NCI-H1048 (cell line): ENCODE data around the gene BTBD9.

Source experiments
- DNase-seq: peaks from one replicate; lab custom pipeline; 2025; lab: John Stamatoyannopoulos, UW

BTBD9 gene

GRCh38 chr6:38481211-38481836 is 158.4 kb downstream of the BTBD9 start:
- no peak for DNase-seq

GRCh38 chr6:38480036-38480435 is 159.7 kb downstream of the BTBD9 start:
- no peak for DNase-seq

GRCh38 chr6:38479331-38479730 is 160.4 kb downstream of the BTBD9 start:
- no peak for DNase-seq

GRCh38 chr6:38477680-38478260 is 162.0 kb downstream of the BTBD9 start:
- DNase-seq, result no peak

- no peak for DNase-seq
These were observed 162.8 kb downstream of the BTBD9 start for GRCh38 chr6:38476888-38477287.

- no peak for DNase-seq
These were observed 163.6 kb downstream of the BTBD9 start for GRCh38 chr6:38476141-38476540.

GRCh38 chr6:38470548-38470947 is 169.2 kb downstream of the BTBD9 start:
- DNase-seq, result no peak

- DNase-seq, result no peak
These were observed 172.2 kb downstream of the BTBD9 start for GRCh38 chr6:38467566-38467965.

- DNase-seq, result no peak
These were observed 179.5 kb downstream of the BTBD9 start for GRCh38 chr6:38460186-38460585.

GRCh38 chr6:38459291-38459690 is 180.4 kb downstream of the BTBD9 start:
- no peak for DNase-seq

GRCh38 chr6:38453861-38454260 is 185.9 kb downstream of the BTBD9 start:
- no peak for DNase-seq

- no peak for DNase-seq
These were observed 186.7 kb downstream of the BTBD9 start for GRCh38 chr6:38452816-38453660.

GRCh38 chr6:38450717-38451116 is 189.0 kb downstream of the BTBD9 start:
- no peak for DNase-seq

GRCh38 chr6:38445925-38446324 is 193.8 kb downstream of the BTBD9 start:
- DNase-seq, result no peak

- DNase-seq, result no peak
These were observed 194.4 kb downstream of the BTBD9 start for GRCh38 chr6:38445336-38445735.

GRCh38 chr6:38443352-38444144 is 196.2 kb downstream of the BTBD9 start:
- no peak for DNase-seq

GRCh38 chr6:38438097-38438496 is 201.6 kb downstream of the BTBD9 start:
- DNase-seq, result no peak

- no peak for DNase-seq
These were observed 202.8 kb downstream of the BTBD9 start for GRCh38 chr6:38436726-38437465.

- DNase-seq, result no peak
These were observed 204.4 kb downstream of the BTBD9 start for GRCh38 chr6:38435330-38435729.

GRCh38 chr6:38434051-38434450 is 205.7 kb downstream of the BTBD9 start:
- DNase-seq, result no peak

GRCh38 chr6:38432479-38432878 is 207.2 kb downstream of the BTBD9 start:
- no peak for DNase-seq

- no peak for DNase-seq
These were observed 207.7 kb downstream of the BTBD9 start for GRCh38 chr6:38432079-38432478.
